ENCODE results near the gene NEO1.
"Not testable (repeated sequence)": the region's sequence is repeated elsewhere in the genome, so short reads cannot be mapped to it uniquely, and the experiment has no call there.

Gene NEO1

DNA sequence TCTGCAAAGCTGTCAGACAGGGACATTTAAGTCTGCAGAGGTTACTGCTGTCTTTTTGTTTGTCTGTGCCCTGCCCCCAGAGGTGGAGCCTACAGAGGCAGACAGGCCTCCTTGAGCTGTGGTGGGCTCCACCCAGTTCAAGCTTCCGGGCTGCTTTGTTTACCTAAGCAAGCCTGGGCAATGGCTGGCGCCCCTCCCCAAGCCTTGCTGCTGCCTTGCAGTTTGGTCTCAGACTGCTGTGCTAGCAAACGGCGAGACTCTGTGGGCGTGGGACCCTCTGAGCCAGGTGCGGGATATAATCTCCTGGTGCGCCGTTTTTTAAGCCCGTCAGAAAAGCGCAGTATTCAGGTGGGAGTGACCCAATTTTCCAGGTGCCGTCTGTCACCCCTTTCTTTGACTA, 169.2 kb downstream of the NEO1 start:
- DNase-seq: not testable (repeated sequence)

DNA sequence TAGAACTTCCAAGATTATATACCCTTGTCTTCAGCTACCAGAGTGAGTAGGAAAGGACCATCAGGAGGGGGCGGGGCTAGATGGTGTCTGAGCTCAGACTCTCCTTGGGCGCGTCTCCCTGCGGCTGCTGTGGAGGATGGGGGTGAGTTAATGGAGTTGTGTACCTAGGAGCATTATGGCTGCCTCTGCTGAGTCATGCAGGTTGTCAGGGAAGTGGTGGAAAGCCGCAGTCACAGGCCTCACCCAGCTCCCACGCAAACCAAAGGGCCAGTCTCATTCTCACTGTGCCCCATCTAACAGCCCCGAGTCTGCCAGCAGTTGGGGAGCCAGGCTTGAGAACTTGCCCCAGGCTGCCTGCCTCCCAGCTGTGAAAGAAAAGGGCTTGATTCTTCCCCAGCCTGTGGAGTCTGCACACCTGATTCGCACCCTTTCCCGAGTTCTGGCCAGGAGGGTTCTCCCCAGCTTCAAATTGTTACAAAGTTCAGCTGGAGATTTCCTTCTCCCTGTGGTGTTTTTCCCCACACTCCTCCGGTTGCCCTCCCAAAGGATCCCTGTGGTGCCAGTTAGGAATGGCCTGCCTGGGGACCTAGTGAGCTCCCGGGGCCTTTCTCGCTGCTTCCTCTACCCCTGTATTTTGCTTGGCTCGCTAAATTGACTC, 173.2 kb downstream of the NEO1 start:
- DNase-seq: no peak

DNA sequence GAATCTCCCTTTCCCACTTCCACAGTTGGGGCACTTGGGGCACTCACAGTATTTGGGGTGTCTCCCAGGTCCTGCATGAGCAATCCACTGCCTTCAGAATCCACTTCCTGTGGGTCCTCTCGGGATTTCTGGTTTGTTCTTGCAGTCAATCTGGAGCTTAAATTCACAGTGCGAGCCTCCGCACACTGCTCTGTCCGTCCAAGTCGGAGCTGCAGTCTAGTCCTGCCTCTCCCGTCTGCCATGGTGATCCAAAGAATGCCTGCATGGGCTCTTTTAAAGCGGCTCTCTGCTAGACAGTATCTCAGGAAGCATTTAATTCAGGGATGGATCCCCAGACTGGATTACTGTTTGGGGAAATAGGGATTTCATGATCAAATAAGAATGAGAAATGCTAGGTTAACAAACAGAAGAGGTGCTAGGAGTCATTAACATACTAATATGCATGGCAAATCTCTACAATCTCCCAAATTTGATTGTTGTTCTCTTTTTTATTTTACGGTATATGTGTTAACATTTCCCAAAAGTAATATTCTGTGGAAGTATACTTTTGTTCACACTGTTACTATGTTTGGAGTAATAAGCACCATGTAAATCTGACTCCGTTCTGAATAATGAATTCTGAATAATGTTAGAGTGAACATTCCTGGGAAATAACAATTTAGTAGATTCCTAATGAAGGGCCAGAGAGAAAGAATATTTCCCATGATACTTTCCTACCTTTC, 174.0 kb downstream of the NEO1 start:
- no peak for DNase-seq

DNA sequence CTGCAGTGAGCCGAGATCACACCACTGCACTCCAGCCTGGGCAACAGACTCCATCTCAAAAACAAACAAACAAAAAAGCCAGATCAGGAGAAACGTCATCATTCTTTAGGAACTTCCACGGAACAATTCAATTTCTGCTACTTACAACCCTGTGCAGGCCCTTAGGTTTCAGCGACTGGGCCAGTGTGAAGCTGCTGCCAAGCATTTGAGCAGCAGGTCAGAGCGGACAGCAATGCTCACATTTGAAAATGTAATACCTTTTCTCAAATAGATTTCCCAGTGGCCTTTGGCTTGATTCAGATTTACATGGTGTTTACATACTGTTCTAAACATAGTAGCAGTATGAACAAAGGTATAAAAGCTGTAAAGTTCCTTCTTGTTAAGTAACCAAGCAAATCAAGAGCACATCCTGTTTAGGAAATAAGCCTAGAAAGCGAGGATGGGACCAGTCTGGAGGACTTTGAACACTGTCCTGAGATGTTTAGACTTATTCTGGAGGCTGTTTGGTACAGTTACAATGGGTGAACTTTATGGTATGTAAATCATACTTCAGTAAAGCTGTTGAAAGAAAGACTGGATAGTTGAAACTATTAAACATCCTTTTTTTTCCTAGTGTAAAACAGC, 175.3 kb downstream of the NEO1 start:
- no peak for DNase-seq

DNA sequence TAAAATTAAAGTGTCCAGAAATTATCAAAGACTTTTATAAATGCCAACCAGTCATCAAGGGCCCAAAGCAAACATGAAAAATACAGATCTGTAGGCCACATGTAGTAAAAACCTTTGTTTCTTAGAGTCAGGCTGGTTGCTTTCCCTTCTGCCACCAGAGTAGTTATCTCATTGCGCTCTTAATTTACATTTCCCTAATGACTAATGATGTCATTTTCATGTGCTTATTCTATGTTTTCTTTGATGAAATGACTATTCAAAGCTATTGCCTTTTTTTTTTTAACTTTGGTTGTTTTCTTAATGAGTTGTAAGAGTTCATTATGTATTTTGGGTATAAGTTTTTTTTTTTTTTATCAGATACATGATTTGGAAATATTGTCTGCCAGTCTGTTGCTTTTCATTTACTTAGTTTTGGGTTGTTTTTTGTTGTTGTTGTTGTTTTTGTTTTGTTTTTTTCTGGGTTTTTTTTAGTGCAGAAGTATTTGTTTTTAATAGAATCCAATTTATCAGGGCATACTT, 175.9 kb downstream of the NEO1 start:
- DNase-seq: no peak

DNA sequence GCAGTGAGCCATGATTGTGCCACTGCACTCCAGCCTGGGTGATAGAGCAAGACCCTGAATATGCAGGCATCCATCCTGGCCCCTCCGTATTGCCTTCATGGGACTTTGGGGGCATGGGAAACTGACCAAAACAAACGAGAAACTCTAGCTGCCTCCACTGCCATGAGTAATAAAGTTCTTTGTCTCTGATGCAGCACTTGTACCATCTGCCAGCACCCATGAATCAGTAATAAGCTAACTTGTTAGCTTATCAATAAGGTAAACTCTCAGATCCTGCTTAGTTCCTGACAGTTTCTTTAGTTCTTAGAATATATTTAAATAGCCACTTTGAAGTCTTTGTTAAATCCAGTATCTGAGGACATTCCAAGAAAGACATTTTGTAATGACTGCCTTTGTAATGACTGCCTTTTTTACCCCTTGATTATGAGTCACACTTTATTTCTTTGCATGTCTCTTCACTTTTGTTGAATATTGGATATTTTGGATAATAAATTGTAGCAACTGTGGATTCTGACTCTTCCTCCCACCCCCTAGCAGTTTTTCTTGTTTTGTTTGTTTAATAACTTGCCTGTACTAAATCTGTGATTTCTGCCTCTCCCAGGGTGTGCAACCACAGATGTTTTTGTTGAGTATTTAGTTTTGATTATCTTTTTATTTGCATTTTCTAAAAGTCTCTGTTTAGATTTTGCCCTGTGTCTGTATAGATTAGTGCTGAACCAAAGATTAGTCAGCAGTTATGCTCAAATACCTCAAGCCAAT, 179.6 kb downstream of the NEO1 start:
- DNase-seq: peak; percentile 13

DNA sequence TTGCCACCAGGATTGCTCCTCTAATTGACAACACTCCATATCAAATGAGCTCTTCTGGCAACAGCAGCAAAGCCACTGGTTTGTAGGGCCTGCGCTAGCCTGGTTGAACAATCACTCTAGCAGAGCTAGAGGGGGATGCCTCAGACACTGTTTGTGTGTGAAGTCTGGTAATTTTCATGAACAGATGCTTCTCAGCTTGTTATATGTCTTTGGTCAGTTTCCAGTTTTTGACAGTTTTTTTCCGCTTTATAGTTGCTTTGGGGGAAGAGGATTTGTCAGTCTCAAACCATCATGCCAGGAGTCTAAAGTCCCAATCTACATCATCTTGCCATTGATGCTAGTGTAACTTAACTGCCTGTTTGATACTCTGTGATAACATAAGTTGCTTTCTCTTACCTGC, 180.5 kb downstream of the NEO1 start:
- DNase-seq: no peak

DNA sequence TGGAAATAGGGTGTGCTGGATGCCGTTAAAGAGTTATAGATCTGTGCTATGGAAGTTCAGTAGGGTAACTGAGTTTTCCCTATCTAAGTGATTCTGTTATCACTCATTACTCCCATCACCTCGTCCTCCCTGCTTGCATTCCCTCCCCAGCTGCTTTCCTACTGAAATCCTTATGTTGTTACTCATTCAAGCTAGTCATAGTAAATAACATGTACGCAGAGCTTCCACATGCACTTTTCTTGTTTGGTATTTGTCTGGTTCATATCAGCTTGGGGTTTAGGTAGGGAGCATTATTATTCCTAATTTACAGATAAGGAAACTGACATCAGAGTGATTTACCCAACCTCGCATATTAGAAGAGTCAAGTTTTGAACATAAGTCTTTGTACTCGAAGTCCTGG, 181.4 kb downstream of the NEO1 start:
- DNase-seq: no peak

DNA sequence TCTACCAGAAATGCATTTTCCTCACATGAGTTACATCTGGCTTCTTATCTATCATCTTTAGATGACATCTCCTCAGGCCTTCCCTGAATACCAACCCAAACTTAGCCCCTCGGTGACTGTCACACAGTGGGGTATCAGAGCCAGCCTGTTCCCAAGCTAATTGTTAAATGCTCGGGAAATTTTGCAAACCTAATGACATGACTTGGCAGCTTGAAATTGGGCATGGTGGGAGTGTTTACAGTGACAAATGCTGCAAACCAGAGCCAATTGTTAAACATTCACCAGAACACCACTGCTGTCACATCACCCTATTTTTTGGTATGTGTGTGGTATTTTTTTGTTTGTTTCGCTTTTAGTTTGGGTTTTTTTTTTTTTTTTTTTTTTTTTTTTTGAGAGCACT, 185.6 kb downstream of the NEO1 start:
- no peak for DNase-seq

DNA sequence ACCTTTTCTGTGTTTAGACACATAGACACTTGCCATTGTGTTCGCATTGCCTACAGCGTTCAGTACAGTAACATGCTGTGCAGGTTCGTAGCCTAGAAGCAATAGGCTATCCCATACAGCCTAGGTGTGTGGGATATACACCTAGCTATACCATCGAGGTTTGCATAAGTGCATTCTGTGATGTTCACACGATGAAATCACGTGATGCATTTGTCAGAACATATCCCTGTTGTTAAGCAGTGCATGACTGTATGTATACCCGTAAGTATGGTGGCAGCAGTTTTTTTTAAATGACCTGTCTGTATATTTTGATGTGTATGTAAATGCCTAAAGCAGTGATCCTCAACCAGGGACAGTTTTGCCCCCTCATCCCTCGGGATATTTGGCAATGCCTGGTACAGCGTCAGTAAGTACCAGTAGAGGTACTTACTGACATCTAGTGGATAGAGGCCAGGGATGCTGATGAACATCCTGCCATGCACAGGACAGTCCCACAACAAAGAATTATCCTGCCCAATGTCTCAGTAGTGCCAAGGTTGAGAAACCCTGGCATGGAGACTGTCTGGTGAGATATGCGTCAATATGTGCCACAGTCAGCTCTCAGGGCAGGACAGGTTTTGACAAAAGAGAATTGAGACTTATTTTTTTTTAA, 187.4 kb downstream of the NEO1 start:
- no peak for DNase-seq

DNA sequence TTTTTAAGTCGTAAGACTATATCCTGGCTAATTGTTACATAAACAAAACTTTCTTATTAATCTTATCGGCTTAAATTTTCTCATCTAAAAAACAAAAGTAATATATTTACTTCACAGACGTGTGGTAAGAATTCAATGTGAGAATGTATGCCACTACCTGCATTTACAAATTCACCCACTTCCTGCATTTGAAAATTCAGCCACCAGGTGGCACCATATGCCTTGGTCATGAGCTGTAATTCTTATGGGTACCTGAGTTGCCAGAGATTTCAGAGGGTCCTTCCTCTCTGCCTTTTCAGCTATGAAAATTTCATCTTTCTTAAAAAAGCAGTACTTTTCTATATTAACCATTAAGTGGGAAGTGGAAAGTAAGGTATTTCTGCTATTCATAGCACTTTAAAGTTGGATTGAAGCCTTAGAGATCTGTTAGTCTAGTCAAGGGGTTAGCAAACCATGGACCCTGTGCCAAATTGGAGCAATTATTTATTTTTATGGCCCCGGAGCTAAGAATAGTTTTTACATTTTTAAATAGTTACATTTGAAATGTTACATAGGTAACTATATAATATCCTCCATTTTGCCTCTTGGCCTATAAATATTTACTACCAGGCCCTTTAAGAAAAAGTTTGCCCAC, 188.7 kb downstream of the NEO1 start:
- DNase-seq: peak; percentile 51

DNA sequence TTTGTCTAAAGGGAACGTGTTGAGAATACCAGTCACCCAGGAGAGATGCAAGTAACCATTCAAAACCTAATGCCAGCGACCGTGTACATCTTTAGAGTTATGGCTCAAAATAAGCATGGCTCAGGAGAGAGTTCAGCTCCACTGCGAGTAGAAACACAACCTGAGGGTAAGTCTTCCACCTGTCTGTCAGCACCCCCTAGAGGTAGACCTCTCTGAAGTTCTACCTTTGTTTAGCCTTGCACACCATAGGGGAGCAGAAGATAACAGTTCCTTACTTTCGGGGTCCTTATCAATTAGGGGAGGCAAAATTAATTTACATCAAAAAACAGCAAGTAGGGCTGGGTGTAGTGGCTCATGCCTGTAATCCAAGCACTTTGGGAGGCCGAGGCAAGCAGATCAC, 192.1 kb downstream of the NEO1 start:
- DNase-seq: no peak

DNA sequence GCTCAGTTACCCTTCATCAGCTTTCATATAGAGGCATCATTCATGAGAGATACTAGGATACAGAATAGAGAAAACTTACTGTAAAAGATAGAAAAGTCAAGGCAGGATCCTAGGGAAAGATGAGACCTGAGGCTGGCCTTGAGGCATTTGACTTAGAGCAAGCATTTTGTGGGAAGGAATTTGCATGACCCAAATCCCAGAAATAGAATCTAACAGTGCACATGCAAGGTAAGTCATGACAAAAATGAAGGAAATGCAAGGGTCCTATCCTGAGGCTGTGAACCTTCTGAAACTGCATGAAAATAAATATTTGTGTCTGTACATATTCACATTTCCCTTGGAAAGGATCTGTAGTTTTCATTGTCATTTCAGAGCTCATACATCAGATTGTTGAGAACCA, 194.2 kb downstream of the NEO1 start:
- no peak for DNase-seq

DNA sequence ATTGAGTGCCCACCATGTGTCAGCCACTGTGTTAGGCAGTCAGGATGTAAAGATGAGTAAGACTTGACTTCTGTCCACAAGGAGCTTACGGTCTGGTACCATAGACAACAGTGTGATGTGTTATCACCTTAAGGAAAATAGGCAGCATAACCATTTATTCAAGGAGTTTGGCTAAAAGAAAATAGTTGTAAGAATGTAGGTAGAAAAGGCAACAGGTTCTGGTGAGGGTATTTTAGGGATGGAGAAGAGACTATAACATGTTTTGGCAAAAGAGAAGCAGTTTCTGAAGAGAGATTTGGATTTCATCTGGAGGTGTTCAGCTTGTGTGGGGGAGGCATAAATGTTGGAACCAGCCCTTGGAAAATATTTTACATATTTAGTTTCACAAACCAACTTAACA, 194.6 kb downstream of the NEO1 start:
- DNase-seq: no peak

DNA sequence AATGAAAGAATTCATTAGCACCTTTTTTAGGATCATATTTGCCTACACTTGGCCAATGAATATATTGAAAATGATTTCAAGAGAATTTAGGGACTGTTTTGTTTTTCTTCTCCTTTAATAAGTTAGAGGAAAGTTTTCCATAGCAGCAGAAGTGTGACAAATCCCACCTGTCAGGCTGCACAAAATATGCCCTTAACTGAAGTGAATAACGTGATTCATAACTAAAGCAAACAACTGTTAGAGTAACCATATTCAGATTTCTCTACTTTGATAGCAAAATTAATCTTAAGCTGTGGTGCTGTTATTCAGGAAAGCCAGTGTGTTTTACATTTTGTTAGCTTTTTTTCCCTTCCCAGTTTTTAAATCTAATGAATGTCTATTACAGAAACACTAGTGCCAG, 195.1 kb downstream of the NEO1 start:
- DNase-seq: no peak

DNA sequence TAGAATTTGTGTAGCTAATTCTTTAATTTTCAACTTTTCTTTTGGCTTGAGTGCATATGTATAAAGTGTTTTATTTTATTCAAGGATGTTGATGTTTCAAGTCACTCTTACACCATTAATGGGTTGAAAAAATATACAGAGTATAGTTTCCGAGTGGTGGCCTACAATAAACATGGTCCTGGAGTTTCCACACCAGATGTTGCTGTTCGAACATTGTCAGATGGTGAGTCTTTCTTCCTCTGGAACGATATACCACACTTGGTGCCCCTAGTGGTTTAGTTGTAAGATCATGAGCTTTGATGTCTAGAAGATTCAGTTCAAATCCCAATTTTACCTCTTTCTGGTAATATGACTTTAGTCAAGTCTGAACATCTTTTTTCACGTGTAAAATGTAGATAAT, 197.2 kb downstream of the NEO1 start:
- DNase-seq: no peak

DNA sequence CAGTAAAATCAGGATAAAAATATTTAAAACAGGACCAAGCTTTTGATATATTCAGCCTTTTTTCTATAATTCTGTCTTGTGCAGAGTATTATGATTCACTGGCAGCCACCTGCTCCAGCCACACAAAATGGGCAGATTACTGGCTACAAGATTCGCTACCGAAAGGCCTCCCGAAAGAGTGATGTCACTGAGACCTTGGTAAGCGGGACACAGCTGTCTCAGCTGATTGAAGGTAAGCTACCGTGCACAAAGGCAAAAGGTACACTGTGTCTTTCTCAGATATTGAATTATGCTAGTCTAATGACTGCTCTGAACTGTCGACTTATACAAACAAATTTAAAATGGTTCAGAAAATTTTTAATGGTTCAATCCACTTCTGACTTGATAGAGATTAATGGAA, 202.3 kb downstream of the NEO1 start:
- no peak for DNase-seq

DNA sequence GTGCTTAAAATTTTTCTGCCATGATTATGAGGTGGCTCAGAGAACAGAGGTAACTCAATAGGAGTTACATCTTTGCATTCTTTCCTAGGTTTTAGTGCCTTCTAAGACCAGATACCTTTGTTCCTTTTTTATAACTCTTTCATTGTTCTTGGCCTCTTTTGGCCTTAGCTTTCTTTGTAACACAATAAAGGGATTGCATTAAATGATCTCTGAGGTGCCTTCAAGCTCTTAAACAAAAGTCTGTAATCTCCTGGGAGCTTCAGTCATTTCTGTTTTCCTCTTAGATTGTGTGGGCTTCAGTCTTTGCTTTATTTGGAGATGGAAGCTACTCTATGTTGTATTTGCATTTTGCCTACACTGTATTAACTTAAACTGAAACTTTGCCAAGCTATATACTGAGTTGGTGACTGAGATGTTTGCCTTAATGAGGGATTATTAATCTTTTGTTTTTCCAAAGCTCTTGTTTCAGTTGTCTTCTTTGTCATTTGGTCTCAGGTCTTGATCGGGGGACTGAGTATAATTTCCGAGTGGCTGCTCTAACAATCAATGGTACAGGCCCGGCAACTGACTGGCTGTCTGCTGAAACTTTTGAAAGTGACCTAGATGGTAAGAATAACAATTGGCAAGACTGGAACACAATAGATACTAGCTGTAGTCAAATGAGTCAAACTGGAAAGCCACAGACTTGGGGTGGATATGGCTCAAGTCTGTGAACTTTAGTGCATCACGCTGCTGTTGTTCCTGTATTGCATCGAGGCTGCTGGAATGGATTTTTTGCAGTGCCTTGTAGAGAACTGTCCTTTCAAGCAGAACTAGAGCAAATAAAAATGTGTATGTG, 206.2 kb downstream of the NEO1 start:
- no peak for DNase-seq

DNA sequence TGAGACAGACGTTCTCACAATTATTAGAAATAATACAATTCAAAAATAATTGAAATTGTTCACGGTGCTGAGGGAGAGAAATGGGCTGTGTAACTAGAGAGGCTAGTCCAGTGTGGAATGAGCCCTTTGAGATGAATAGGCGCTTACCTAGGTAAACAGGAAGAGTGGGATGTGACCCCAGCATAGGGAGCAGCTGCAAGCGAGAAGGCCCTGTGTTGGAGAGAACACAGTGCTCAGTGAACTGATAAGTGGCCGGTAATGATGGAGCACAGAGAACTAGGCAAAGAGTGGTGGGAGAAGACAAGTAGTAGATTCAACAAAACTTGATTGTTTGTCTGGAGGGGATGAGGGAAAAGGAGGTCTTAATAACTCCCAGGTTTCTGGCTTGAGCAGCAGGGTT, 212.6 kb downstream of the NEO1 start:
- DNase-seq: no peak

DNA sequence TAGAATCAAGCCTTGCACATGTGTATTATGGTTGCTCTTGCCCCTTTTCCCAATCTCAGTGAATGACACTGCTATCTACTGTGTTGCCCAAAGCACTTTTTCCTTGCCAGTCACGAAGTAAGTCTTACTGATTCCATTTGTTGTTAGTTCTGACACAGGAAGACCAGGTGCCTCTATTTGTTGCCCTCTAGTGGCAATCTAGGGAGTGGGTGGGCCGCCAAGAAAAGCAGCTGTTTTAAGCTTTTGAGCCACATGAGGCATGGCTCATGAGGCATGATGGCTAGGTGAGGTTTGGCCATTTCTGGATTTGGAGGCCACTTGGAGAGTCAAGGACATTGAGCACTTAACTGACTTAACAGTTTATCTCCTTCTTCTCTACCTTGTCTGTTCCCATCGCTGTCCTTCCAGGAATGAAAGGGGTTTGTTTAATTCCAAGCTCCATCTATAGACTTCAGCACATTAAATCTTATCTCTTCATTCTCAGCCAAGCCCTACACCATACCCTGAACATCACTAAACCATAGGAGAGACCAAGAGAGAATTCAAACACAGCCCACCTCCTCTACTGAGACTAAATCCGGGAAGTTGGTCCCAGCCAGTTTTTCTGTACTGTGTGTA, 213.4 kb downstream of the NEO1 start:
- DNase-seq: peak; percentile 45

DNA sequence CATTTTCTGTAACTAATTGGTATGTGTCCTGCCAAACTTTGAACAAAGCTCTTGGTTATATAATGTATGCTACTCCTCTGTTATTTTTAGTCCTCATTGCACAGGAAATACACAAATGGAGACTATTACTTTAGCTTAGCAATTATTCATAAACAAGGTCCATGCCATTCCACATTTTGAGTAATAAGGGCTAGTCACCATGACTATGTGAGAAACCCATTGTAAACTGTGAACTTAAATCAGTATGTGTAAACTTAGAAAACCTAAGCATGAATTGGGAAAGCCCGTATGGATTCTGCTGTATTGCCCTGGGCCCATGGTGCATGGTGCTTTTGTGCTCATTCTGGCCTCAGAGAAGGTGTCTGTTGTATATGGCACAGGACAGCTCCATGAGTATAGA, 216.2 kb downstream of the NEO1 start:
- no peak for DNase-seq

Data from fibroblast of skin of right quadriceps (primary cell).